GM12874 (cell line): ENCODE measurements around the gene SFXN5.
A peak's percentile ranks its signal among the peaks of the same experiment; 100 is the strongest.

ENCODE experiments used
- TF ChIP-seq, protein P1 (sequence below): IDR thresholded peaks from 2 replicates; pipeline ENCODE4 v1.5.1; 2011; ENCODE audit warnings: low read depth, mild to moderate bottlenecking, control low read depth, low read length, moderate library complexity; ENCODE audit not compliant: insufficient read depth

The SFXN5 gene

DNA sequence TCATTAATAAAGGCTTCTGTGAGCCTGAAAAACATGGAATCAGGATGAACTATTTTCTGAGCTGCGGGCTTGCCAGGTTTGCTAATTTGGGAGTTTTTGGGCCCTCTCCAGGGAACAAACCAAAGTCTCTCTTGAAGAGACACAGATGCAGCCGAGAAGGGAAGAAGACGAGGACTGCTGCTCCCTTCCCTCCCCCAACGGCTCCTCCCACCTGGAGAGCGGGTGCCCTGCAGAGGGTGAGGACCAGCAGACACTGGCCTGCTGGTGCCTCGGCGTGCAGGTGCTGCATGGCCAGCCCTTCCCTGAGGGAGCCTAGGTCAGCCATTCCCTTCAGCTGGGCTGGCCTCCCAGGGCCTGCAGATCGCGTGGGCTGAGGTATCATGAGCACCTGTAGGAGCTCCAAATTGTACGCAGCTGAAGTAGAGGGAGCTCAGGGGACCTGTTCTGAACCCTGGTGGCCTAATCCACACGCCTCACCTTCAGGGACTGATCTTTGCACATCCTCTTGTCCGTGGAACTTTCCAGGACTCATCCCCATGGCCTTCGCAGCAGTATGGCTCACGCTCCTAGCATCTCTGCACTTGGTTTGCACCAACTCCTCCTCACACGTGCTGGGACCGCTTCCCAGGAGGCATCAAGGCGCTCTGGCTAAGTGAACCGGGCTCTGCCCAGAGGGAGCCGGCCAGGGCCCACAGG, 134.7 kb downstream of the SFXN5 start:
- TF ChIP-seq, protein P1, sequence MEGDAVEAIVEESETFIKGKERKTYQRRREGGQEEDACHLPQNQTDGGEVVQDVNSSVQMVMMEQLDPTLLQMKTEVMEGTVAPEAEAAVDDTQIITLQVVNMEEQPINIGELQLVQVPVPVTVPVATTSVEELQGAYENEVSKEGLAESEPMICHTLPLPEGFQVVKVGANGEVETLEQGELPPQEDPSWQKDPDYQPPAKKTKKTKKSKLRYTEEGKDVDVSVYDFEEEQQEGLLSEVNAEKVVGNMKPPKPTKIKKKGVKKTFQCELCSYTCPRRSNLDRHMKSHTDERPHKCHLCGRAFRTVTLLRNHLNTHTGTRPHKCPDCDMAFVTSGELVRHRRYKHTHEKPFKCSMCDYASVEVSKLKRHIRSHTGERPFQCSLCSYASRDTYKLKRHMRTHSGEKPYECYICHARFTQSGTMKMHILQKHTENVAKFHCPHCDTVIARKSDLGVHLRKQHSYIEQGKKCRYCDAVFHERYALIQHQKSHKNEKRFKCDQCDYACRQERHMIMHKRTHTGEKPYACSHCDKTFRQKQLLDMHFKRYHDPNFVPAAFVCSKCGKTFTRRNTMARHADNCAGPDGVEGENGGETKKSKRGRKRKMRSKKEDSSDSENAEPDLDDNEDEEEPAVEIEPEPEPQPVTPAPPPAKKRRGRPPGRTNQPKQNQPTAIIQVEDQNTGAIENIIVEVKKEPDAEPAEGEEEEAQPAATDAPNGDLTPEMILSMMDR = no peak

DNA sequence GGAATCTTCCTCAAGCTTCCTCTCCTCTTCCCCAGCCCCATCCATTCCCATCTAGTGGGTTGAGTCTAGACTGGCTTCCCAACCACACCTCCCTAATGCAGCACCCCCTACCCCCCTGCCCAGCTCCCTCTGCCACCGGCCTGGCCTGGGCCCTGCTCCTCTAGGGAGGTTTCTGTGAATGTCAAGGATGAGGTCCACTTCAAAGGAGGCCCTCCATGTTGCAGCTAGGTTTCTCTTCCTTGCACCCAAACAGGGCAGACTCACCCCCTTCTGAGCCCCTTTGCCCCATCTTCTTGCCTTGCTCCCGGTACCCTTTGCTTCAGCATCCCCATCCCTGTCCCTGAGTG, 135.9 kb downstream of the SFXN5 start:
- TF ChIP-seq, protein P1 = no peak

DNA sequence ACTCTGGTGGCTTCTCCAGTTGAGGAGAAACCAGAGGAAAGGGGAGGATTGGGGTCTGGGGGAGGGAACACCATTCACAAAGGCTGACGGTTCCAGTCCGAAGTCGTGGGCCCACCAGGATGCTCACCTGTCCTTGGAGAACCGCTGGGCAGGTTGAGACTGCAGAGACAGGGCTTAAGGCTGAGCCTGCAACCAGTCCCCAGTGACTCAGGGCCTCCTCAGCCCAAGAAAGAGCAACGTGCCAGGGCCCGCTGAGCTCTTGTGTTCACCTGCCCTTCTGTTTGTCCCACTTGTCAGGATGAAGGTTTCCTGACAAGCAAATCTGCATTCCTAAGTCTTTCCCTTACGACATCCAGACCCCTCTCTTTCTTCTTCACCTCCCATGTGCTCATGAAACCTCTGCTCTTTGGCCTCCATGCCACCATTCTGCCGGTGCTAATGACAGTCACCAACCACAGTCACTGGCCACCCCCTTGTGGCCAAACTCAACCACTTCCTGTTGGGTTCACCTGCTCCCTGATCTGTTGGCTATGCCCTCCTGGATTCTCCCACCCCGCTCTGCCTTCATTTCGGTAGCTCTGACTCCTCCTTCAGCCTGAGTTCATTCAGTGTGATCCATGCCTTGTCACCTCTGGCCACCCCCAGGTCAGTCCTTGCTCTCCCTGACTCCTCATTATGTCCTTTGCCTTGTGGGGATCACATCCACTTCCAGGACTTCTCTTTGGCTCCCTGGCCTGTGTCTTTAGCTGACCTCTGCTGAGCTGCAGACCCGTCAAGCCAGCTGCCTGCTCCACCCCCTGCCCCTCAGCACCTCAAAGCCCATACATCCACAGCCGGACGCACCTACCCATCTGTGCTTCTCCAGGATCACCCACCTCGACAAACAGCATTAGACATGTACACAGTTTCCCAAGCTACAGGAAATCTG, 136.6 kb downstream of the SFXN5 start:
- TF ChIP-seq, protein P1 = peak; percentile 45; the same call in 1 of the 2 replicates

DNA sequence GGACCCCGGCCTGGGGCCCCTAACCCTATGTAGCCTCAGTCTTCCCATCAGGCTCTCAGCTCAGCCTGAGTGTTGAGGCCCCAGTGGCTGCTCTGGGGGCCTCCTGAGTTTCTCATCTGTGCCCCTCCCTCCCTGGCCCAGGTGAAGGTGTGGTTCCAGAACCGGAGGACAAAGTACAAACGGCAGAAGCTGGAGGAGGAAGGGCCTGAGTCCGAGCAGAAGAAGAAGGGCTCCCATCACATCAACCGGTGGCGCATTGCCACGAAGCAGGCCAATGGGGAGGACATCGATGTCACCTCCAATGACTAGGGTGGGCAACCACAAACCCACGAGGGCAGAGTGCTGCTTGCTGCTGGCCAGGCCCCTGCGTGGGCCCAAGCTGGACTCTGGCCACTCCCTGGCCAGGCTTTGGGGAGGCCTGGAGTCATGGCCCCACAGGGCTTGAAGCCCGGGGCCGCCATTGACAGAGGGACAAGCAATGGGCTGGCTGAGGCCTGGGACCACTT, 137.8 kb downstream of the SFXN5 start:
- TF ChIP-seq, protein P1 = no peak

DNA sequence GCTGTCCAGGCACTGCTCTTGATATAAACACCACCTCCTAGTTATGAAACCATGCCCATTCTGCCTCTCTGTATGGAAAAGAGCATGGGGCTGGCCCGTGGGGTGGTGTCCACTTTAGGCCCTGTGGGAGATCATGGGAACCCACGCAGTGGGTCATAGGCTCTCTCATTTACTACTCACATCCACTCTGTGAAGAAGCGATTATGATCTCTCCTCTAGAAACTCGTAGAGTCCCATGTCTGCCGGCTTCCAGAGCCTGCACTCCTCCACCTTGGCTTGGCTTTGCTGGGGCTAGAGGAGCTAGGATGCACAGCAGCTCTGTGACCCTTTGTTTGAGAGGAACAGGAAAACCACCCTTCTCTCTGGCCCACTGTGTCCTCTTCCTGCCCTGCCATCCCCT, 138.3 kb downstream of the SFXN5 start:
- TF ChIP-seq, protein P1 = no peak

DNA sequence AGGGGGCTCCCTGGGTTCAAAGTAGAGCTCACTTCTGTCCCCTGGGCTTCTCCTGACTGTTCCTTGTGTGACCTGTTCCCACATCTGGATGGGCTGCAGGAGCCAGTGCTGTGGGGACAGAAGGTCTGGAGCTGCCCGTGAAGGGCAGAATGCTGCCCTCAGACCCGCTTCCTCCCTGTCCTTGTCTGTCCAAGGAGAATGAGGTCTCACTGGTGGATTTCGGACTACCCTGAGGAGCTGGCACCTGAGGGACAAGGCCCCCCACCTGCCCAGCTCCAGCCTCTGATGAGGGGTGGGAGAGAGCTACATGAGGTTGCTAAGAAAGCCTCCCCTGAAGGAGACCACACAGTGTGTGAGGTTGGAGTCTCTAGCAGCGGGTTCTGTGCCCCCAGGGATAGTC, 138.7 kb downstream of the SFXN5 start:
- TF ChIP-seq, protein P1 = no peak

DNA sequence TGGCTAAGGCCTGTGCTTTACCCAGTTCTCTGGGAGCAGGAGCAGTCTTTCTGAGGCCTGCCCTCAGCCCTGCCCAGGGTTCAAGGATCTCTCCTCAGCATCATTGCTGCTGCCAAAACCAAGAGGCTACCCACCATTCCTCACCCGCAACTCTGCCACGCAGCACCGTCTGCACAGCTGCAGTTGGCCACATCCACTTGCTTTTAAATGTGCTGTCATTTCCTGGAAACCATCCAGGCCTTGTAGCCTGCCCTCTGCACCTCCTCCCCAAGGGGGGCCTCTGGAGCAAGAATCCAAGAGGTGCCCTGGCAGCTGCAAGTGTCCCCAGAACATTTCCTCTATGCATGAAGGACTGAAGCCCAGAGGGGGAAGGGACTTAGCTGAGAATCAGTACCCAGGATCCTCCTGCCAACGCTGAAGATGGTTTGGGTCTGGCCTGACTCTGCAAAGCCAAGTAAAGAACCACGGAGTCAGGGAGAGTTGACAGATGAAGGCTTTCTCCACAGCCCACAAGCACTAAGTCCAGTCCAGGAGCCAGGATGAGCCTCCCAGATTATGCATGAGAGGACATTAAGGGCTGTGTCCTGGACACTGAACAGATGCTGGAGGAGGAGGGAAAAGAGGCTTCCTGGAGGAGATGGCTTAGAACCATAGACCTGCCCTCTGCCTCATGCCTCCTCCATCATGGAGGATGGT, 139.3 kb downstream of the SFXN5 start:
- TF ChIP-seq, protein P1 = no peak
